GM23248 (cell line): ENCODE measurements around the gene DOP1B.

Experiments
- EZH2 ChIP-seq: fragments of 200-600 bp; sonication (generic); IDR thresholded peaks from 2 replicates; pipeline ENCODE4 v1.6.1; 2018; ENCODE audit warnings: antibody characterized with exemption, mild to moderate bottlenecking; ENCODE audit not compliant: insufficient read depth, poor library complexity, severe bottlenecking
- EZH2phosphoT487 ChIP-seq: fragments of 200-600 bp; sonication (generic); IDR thresholded peaks from 2 replicates; pipeline ENCODE4 v1.6.1; 2018; ENCODE audit warnings: antibody characterized with exemption, moderate library complexity, mild to moderate bottlenecking, low read depth; ENCODE audit not compliant: insufficient read depth

GRCh38 chr21:36148886-36149285 is 7.7 kb upstream of the DOP1B start:
- TF ChIP-seq EZH2 (no peak), EZH2phosphoT487 (no peak)
